ENCODE data around the gene HCN2. TPM values are rescaled to one million over a fixed set of nuclear protein-coding genes. Genes with fewer than 3 reads are reported as not detected.

Gene HCN2
- polyA plus RNA-seq, 1 donor from 2014 or later: 4.7 TPM

GRCh38 chr19:616747-617526 lies 27.3 kb downstream of the HCN2 start:
- Histone ChIP-seq H3K79me2 (replicated peaks; ENCODE audit: insufficient read depth, low read length) (no peaks in the 10 kb centered on the region), H3K9ac (ENCODE audit: low read length) (no peak overlapping the region), H4K20me1 (ENCODE audit: insufficient read depth) (no peaks in the 10 kb centered on the region), H3K9me3 (ENCODE audit: low read length) (no peaks in the 10 kb centered on the region), H3K36me3 (ENCODE audit: insufficient read depth, low read length) (no peaks in the 10 kb centered on the region), H3K4me3 (ENCODE audit: low read length) (no peak overlapping the region), H3K27me3 (ENCODE audit: insufficient read depth, low read depth, low read length) (no peaks in the 10 kb centered on the region), H2AFZ (ENCODE audit: low read depth, low read length) (no peak overlapping the region), H3K4me2 (ENCODE audit: low read length) (no peak overlapping the region), H3K27ac (ENCODE audit: low read length) (no peak overlapping the region), H3F3A (ENCODE audit: insufficient read depth, low read length, poor library complexity, severe bottlenecking) (no peaks in the 10 kb centered on the region), H3K9me2 (ENCODE audit: insufficient read depth, low read length) (no peaks in the 10 kb centered on the region)
- TF ChIP-seq REST (IDR thresholded peaks at IDR 0.05; ENCODE audit: borderline replicate concordance): no peak
- TF ChIP-seq EZH2 (IDR thresholded peaks at IDR 0.05; ENCODE audit: borderline replicate concordance, insufficient read depth, low read length, poor library complexity, severe bottlenecking): no peak
- TF ChIP-seq EP300 (conservative IDR thresholded peaks at IDR 0.05; ENCODE audit: poor library complexity, severe bottlenecking): no peak
- no peak for TF ChIP-seq POLR2AphosphoS5 (IDR thresholded peaks at IDR 0.05)
- TF ChIP-seq RAD21 (conservative IDR thresholded peaks at IDR 0.05): no peak
- TF ChIP-seq MXI1 (conservative IDR thresholded peaks at IDR 0.05; ENCODE audit: poor library complexity, severe bottlenecking): no peak
- TF ChIP-seq CTCF (IDR thresholded peaks at IDR 0.05; ENCODE audit: poor library complexity, severe bottlenecking): no peak
- no peak for TF ChIP-seq TAF1 (IDR thresholded peaks at IDR 0.05; ENCODE audit: low read depth)
- no peak for TF ChIP-seq SMC3 (conservative IDR thresholded peaks at IDR 0.05; ENCODE audit: poor library complexity)

- Histone ChIP-seq H3K9ac (ENCODE audit: low read length) (no peak overlapping the region), H3F3A (ENCODE audit: insufficient read depth, low read length, poor library complexity, severe bottlenecking) (no peaks in the 10 kb centered on the region), H3K4me3 (ENCODE audit: low read length) (no peak overlapping the region), H4K20me1 (ENCODE audit: insufficient read depth) (no peaks in the 10 kb centered on the region), H2AFZ (ENCODE audit: low read depth, low read length) (no peak overlapping the region), H3K4me2 (ENCODE audit: low read length) (no peak overlapping the region), H3K9me3 (ENCODE audit: low read length) (no peaks in the 10 kb centered on the region), H3K27me3 (ENCODE audit: insufficient read depth, low read depth, low read length) (no peaks in the 10 kb centered on the region), H3K9me2 (ENCODE audit: insufficient read depth, low read length) (no peaks in the 10 kb centered on the region), H3K36me3 (ENCODE audit: insufficient read depth, low read length) (no peaks in the 10 kb centered on the region), H3K27ac (ENCODE audit: low read length) (no peak overlapping the region), H3K79me2 (replicated peaks; ENCODE audit: insufficient read depth, low read length) (no peaks in the 10 kb centered on the region)
- TF ChIP-seq MXI1 (conservative IDR thresholded peaks at IDR 0.05; ENCODE audit: poor library complexity, severe bottlenecking) (no peak), EZH2 (IDR thresholded peaks at IDR 0.05; ENCODE audit: borderline replicate concordance, insufficient read depth, low read length, poor library complexity, severe bottlenecking) (no peak), TAF1 (IDR thresholded peaks at IDR 0.05; ENCODE audit: low read depth) (no peak)
Observed at GRCh38 chr19:617551-618246, 28.0 kb downstream of the HCN2 start.

Data from neural cell (in vitro differentiated cells).